Keratinocyte (primary cell): ENCODE results near the gene PITPNM3. TPM values are rescaled to one million over a fixed set of nuclear protein-coding genes. Genes with fewer than 3 reads are reported as not detected.

Experiments
- DNase-seq: peaks from one replicate; pipeline ENCODE4 v3.0.0-alpha.2; 2011; ENCODE audit warnings: low read depth, missing footprints, low spot score
- FAIRE-seq: peaks from 2 replicates; lab custom pipeline; 2011; peaks lifted over from hg19 to GRCh38; lab: Jason Lieb, UNC
- H2AFZ ChIP-seq: 2 replicates; pipeline ENCODE4 v1.6.0; 2012; ENCODE audit warnings: low read length, control low read depth, inconsistent platforms; ENCODE audit not compliant: control insufficient read depth
- H3K27ac ChIP-seq: 2 replicates; pipeline ENCODE4 v1.5.1; 2011; ENCODE audit warnings: low read length; ENCODE audit not compliant: control insufficient read depth, insufficient read depth
- H3K27me3 ChIP-seq: 3 replicates; pipeline ENCODE4 v1.6.0; 2011; ENCODE audit warnings: low read length; ENCODE audit not compliant: control insufficient read depth, insufficient read depth; ENCODE audit errors: extremely low read depth
- H3K36me3 ChIP-seq, 2 experiments: 2 replicates in 1 of 2; 3 replicates in 1 of 2; pipeline ENCODE4 v1.5.1; 2011; ENCODE audit warnings: low read length in 2 of 2, mild to moderate bottlenecking in 1 of 2; ENCODE audit not compliant: control insufficient read depth in 2 of 2, insufficient read depth in 2 of 2; ENCODE audit errors: extremely low read depth in 1 of 2
- H3K4me1 ChIP-seq: 3 replicates; pipeline ENCODE4 v1.5.1; 2011; ENCODE audit warnings: low read length; ENCODE audit not compliant: control insufficient read depth, insufficient read depth; ENCODE audit errors: extremely low read depth
- H3K4me2 ChIP-seq: 3 replicates; pipeline ENCODE4 v1.6.0; 2011; ENCODE audit warnings: low read depth, low read length; ENCODE audit not compliant: control insufficient read depth, insufficient read depth; ENCODE audit errors: extremely low read depth
- H3K4me3 ChIP-seq, 3 experiments: fragments of 200-600 bp in 1 of 3; sonication (generic) in 1 of 3; 2 replicates in 2 of 3; 3 replicates in 1 of 3; pipeline ENCODE4 v1.5.1; 2011 to 2016; ENCODE audit warnings: low read length in 3 of 3, mild to moderate bottlenecking in 3 of 3, control low read depth in 2 of 3, inconsistent platforms in 1 of 3, low read depth in 1 of 3, mixed read lengths in 1 of 3, mixed run types in 1 of 3, moderate library complexity in 1 of 3; ENCODE audit not compliant: control insufficient read depth in 2 of 3, insufficient read depth in 2 of 3; ENCODE audit errors: extremely low read depth in 1 of 3
- H3K79me2 ChIP-seq: 2 replicates; pipeline ENCODE4 v1.6.0; 2012; ENCODE audit warnings: low read length; ENCODE audit not compliant: control insufficient read depth, insufficient read depth
- H3K9ac ChIP-seq: 3 replicates; pipeline ENCODE4 v1.6.0; 2011; ENCODE audit warnings: low read length; ENCODE audit not compliant: control insufficient read depth, insufficient read depth; ENCODE audit errors: extremely low read depth
- H3K9me1 ChIP-seq: 3 replicates; pipeline ENCODE4 v1.6.0; 2011; ENCODE audit warnings: low read length; ENCODE audit not compliant: control insufficient read depth, insufficient read depth; ENCODE audit errors: extremely low read depth
- H3K9me3 ChIP-seq: 2 replicates; pipeline ENCODE4 v1.5.1; 2012; ENCODE audit warnings: low read depth, low read length; ENCODE audit not compliant: control insufficient read depth
- H4K20me1 ChIP-seq: 3 replicates; pipeline ENCODE4 v1.6.0; 2011; ENCODE audit warnings: low read length; ENCODE audit not compliant: control insufficient read depth, insufficient read depth; ENCODE audit errors: extremely low read depth
- CTCF ChIP-seq, 3 experiments: IDR thresholded peaks in 1 of 3; conservative IDR thresholded peaks in 1 of 3; optimal IDR thresholded peaks in 1 of 3; 2 replicates in 2 of 3; 3 replicates in 1 of 3; pipeline versions ENCODE3 to v1.5.1; 2011; ENCODE audit warnings: low read length in 3 of 3, mild to moderate bottlenecking in 3 of 3, moderate library complexity in 2 of 3, control low read depth in 1 of 3, inconsistent platforms in 1 of 3; ENCODE audit not compliant: insufficient read depth in 2 of 3; ENCODE audit errors: extremely low read depth in 1 of 3
- EZH2 ChIP-seq: IDR thresholded peaks from one replicate; pipeline ENCODE4 v1.6.1; 2012; ENCODE audit warnings: inconsistent platforms, mild to moderate bottlenecking, low read length, moderate library complexity
- dilution Hi-C: fragments of 300-500 bp; cut with MboI; formaldehyde crosslinking; loops from one replicate; pipeline ENCODE4 v1.7.0; 2020; ENCODE audit warnings: low sequenced_read_pairs; ENCODE audit not compliant: extremely low pct_ligation_motif_present
- polyA plus RNA-seq, 5 experiments: library from polyadenylated mRNA; depleted of rRNA in 3 of 5; stranded (reverse) in 3 of 5; stranded (forward) in 1 of 5; unstranded in 1 of 5; fragments of >200 nt; gene quantifications; 1 replicate in 1 of 5; 2 replicates in 3 of 5; 3 replicates in 1 of 5; pipeline versions ENCODE4 v1.2.1 to v1.2.3, GENCODE V29; 2011 to 2012; ENCODE audit warnings: missing spikeins in 2 of 5, low read depth in 1 of 5, low replicate concordance in 1 of 5

The PITPNM3 gene
- polyA plus RNA-seq, 1 donor (not counting 4 experiments of a cell fraction or from before 2014, with no cell fraction given) = 7.7 TPM

DNA sequence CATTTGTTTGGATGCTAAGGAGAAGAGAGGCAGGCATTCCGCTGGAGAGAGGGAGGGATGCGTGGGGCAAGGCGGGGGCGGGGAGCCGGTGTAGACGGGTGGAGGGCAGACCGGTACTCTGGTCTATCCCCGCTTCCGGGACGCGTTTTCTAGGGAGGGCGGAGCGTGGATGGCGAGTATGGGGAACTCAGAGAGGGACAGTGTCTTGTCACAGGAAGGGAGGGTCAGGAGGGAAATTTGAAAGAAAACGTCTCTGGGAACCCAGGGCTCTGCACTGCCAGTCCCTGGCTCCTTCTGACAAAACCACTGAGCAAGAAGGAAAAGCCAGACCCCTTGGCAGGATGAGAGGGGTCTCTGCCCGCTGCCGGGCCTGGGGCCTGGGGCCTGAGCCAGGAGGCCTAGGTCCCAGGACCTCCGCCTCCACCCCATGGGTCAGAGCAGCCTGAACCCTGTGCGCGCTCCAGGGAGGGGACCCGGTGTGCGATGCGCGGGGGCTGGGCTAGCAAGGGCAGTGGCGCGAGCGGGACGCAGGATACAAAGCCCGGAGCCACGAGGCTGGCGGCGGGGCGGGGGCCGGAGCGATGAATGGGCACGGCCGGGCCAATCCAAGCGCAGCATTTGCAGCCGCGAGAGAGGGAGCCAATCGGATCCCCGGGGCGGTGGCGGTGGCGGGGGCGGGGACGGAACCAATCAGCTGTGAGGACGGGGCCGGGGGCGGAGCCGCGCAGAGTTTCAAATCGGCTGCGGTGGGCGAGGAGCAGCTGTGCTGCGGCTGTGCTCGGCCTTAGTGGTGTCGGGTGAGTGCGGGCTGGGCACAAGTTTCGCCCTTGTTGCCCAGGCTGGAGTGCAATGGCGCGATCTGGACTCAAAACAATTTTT, 112.4 kb downstream of the PITPNM3 start, which contains the start of gene PIMREG:
Gene PIMREG (plus strand): TSS at position 764 of the 879 bp plus-strand sequence. CDS start 656 bp downstream, outside the sequence.
- H3K4me3 ChIP-seq = peak within 1 kb of the TSS; percentile 54 to 80 (median 78)
- FAIRE-seq = peak; percentile 65

DNA sequence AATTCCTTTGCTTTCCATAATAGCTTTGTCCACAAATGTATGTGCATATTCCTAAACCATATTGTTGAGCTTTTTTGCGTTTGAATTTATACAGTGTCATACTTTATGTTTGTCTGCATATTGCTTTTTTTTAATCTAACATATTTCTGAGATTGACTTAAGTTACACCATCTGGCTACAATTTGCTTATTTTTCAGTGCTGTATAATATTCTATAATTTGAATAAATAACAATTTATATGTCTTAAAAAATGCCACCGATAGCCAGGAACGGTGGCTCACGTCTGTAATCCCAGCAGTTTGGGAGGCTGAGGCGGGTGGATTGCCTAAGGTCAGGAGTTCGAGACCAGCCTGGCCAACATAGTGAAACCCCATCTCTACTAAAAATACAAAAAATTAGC, 113.6 kb downstream of the PITPNM3 start:
- Histone ChIP-seq H3K36me3 (no peaks in the 10 kb centered on the region), H3K4me2 (no peak overlapping the region), H3K9ac (no peak overlapping the region), H3K79me2 (no peaks in the 10 kb centered on the region), H3K27ac (no peak overlapping the region), H2AFZ (no peak overlapping the region), H3K4me3 (no peak overlapping the region), H4K20me1 (no peaks in the 10 kb centered on the region), H3K4me1 (peaks cover 15% of the 10 kb centered on the region), H3K9me1 (no peaks in the 10 kb centered on the region), H3K9me3 (no peaks in the 10 kb centered on the region), H3K27me3 (no peaks in the 10 kb centered on the region)
- FAIRE-seq = no peak
- dilution Hi-C loops = no loop called here
- no peak for DNase-seq
- TF ChIP-seq CTCF (optimal IDR thresholded peaks at IDR 0.05 in 1 of 3, IDR thresholded peaks at IDR 0.05 in 1 of 3, conservative IDR thresholded peaks at IDR 0.05 in 1 of 3; ENCODE audit: extremely low read depth in 1 of 3, insufficient read depth in 2 of 3, low read length in 3 of 3) (no peak), EZH2 (no peak)

More for the DNA sequence above, 112.4 kb downstream of the PITPNM3 start, which contains the start of gene PIMREG:
- no peaks in the 10 kb centered on the region for H3K27me3 ChIP-seq
- peak within 1 kb of the TSS; percentile 76 for H3K9ac ChIP-seq
- dilution Hi-C loops = no loop called here
- peak within 1 kb of the TSS; percentile 88 for H2AFZ ChIP-seq
- DNase-seq = peak; percentile 32
- H3K9me3 ChIP-seq = no peaks in the 10 kb centered on the region
- H4K20me1 ChIP-seq = no peaks in the 10 kb centered on the region
- peaks cover 15% of the 10 kb centered on the region for H3K4me1 ChIP-seq
- peak within 1 kb of the TSS; percentile 97 for H3K4me2 ChIP-seq
- H3K79me2 ChIP-seq = no peaks in the 10 kb centered on the region
- H3K36me3 ChIP-seq = peaks cover 0 to 6% of the 10 kb centered on the region in 2 experiments
- peak within 1 kb of the TSS; percentile 73 for H3K27ac ChIP-seq
- TF ChIP-seq CTCF (optimal IDR thresholded peaks at IDR 0.05 in 1 of 3, IDR thresholded peaks at IDR 0.05 in 1 of 3, conservative IDR thresholded peaks at IDR 0.05 in 1 of 3; ENCODE audit: extremely low read depth in 1 of 3, insufficient read depth in 2 of 3, low read length in 3 of 3) = no peak
- TF ChIP-seq EZH2 = no peak
- H3K9me1 ChIP-seq = no peaks in the 10 kb centered on the region
